MM.1S (cell line): ENCODE measurements around the gene MTCH2.

Source experiments
- CTCF ChIP-seq: fragments of 300-600 bp; sonication (generic); IDR thresholded peaks from 2 replicates; pipeline ENCODE4 v1.5.1; 2016; ENCODE audit warnings: antibody characterized with exemption, low read length, mixed read lengths
- EZH2phosphoT487 ChIP-seq: fragments of 300-600 bp; sonication (generic); IDR thresholded peaks from 2 replicates; pipeline ENCODE4 v1.6.1; 2018; ENCODE audit warnings: antibody characterized with exemption, low read length

GRCh38 chr11:47668665-47669064, 26.3 kb upstream of the MTCH2 start:
- no peak for TF ChIP-seq CTCF
- no peak for TF ChIP-seq EZH2phosphoT487
